Heart right ventricle (tissue), 16 donors: ENCODE results near the gene RAB44. TPM values are rescaled to one million over a fixed set of nuclear protein-coding genes. Genes with fewer than 3 reads are reported as not detected.

Experiments
- ATAC-seq, 8 donors: fragments of 200-7000 bp; cut with Tn5 transposase; one replicate each; pipeline ENCODE4 v1.9.1; 2020; ENCODE audit warnings: mild to moderate bottlenecking in 8 of 8, moderate library complexity in 8 of 8, moderate number of reproducible peaks in 1 of 8
- DNase-seq, 2 donors: peaks; one replicate each; pipeline ENCODE4 v3.0.0-alpha.2; 2020
- H3K27ac ChIP-seq, 10 donors: fragments of 200-600 bp; sonication (generic) in 2 of 10; one replicate each; pipeline versions ENCODE4 v1.5.0 to v1.8.0; 2020 to 2022; ENCODE audit warnings: mild to moderate bottlenecking in 3 of 10
- H3K27me3 ChIP-seq, 7 donors: fragments of 200-600 bp; one replicate each; pipeline ENCODE4 v1.8.0; 2021 to 2022; ENCODE audit warnings: mild to moderate bottlenecking in 2 of 7
- H3K36me3 ChIP-seq, 9 donors: fragments of 200-600 bp; sonication (generic) in 1 of 9; one replicate each; pipeline versions ENCODE4 v1.5.0 to v1.8.0; 2020 to 2022; ENCODE audit warnings: mild to moderate bottlenecking in 2 of 9
- H3K4me1 ChIP-seq, 9 donors: fragments of 200-600 bp; sonication (generic) in 1 of 9; one replicate each; pipeline versions ENCODE4 v1.5.0 to v1.8.0; 2020 to 2022; ENCODE audit warnings: mild to moderate bottlenecking in 4 of 9
- H3K4me3 ChIP-seq, 10 donors: fragments of 200-600 bp; sonication (generic) in 2 of 10; one replicate each; pipeline versions ENCODE4 v1.5.0 to v1.8.0; 2020 to 2022; ENCODE audit warnings: mild to moderate bottlenecking in 7 of 10, moderate library complexity in 2 of 10
- H3K9me3 ChIP-seq, 11 donors: fragments of 200-600 bp in 10 of 11; sonication (generic) in 2 of 11; one replicate each; pipeline versions ENCODE4 v1.5.0 to v1.8.0; 2013 to 2022; ENCODE audit warnings: mild to moderate bottlenecking in 2 of 11, control low read depth in 1 of 11, moderate library complexity in 1 of 11
- CTCF ChIP-seq, 9 donors: fragments of 200-600 bp; sonication (generic) in 2 of 9; IDR thresholded peaks; one replicate each; pipeline versions ENCODE4 v1.5.0 to v1.8.0; 2021 to 2022; ENCODE audit warnings: antibody characterized with exemption in 9 of 9, mild to moderate bottlenecking in 5 of 9, moderate library complexity in 1 of 9
- WGBS, 2 donors: extraction: QIAGEN DNeasy Blood & Tissue Kit; methylation state at CpG; one replicate each; pipeline ENCODE4 v1.1.7; 2013; ENCODE audit warnings: inconsistent platforms in 1 of 2; 5-methylcytosine and 5-hydroxymethylcytosine counted together
- intact Hi-C, 10 donors: fragments of 100-400 bp; cut with DNase I; formaldehyde crosslinking; loops; one replicate each; pipeline versions ENCODE4 v1.11.1 to v1.14.2; 2022
- polyA plus RNA-seq, 2 donors: library from polyadenylated mRNA; stranded (reverse); fragments of 200-250 nt; gene quantifications; one replicate each; pipeline ENCODE4 v1.2.3, GENCODE V29; 2013
- total RNA-seq, 10 donors: library from RNA; stranded (reverse); fragmentation: NEBNext Ultra II Directional in 3 of 10; extraction: Animal tissue kit (Norgen Biotek cat#: 25700) in 3 of 10; gene quantifications; one replicate each; pipeline versions ENCODE4 v1.2.1 to v1.2.4, GENCODE V29; 2021 to 2023
- donor health status: Arrhythmogenic right ventricular cardiomyopathy.
- donor health status: ischemic (EF 13 %, LVEDD 7.1; RV severe dilation, severe dysfunction).
- donor health status: healthy with polysubstance abuse.
- donor health status: DM: no; HTN: yes; CAD: no.
- donor health status: DM: no; HTN: no; CAD: no.
- donor health status: ischemic (EF 25% LVEDD 6.9; RV normal size, moderate dysfunction).
- donor health status: ischemic (EF 25% LVEDD 5.7; RV mildly dilated, moderate dysfunction).
- donor health status: healthy.
- donor health status: DM: yes; HTN: yes; CAD: no.
- donor health status: Ischemic cardiomyopathy.
- donor health status: ischemic (EF 35%, LVEDD 5.7; RV mildly dilated, moderate dysfunction).
- donor health status: nonischemic (EF 11% LVEDD 7.7; RV severe dilation, severe dysfunction).
- donor health status: DM: yes; HTN: yes; CAD: no.
- donor health status: PGD.
- donor health status: ischemic (EF 29% LVEDD 5.4; RV normal size, mild dysfunction).
- donor health status: nonischemic (EF 23%, LVEDD 6.1; RV moderate dilation, normal function).

The RAB44 gene
- total and polyA plus RNA-seq, 12 donors = 0.03 to 0.39 (median 0.06) TPM; not detected in 6

- no peaks in the 10 kb centered on the region for H3K9me3 ChIP-seq
- intact Hi-C loops = loop anchor here (1.0 to 10.0 kb wide), 11 partner anchors 64 to 334 kb away; partner anchors contain the start of gene RAB44 (in 1 of the 10)
- H3K36me3 ChIP-seq = peaks cover 0 to 6% (median 0%) of the 10 kb centered on the region in 9 donors
- TF ChIP-seq CTCF (IDR thresholded peaks at IDR 0.05) = no peak
- H3K4me3 ChIP-seq = no peak overlapping the region
- ATAC-seq (no peak), DNase-seq (no peak)
- WGBS, 2 donors = 73 to 77% methylated on average over 15 of the region's 15 CpGs
- no peaks in the 10 kb centered on the region for H3K27me3 ChIP-seq
- no peak overlapping the region for H3K27ac ChIP-seq
- H3K4me1 ChIP-seq = peaks cover 0 to 47% (median 15%) of the 10 kb centered on the region in 9 donors
Measured at GRCh38 chr6:36758516-36759147, 61.0 kb downstream of the RAB44 start.

- Histone ChIP-seq H3K4me1 (peaks cover 0 to 43% (median 14%) of the 10 kb centered on the region in 9 donors), H3K4me3 (no peak overlapping the region), H3K27ac (no peak overlapping the region)
Measured at GRCh38 chr6:36759148-36759759, 61.6 kb downstream of the RAB44 start.

GRCh38 chr6:36760685-36761435 lies 63.2 kb downstream of the RAB44 start:
- Histone ChIP-seq H3K27me3 (no peaks in the 10 kb centered on the region), H3K4me1 (peaks cover under 1 to 33% (median 19%) of the 10 kb centered on the region in 9 donors), H3K9me3 (no peaks in the 10 kb centered on the region), H3K4me3 (no peak overlapping the region), H3K36me3 (peaks cover 0 to 2% (median 0%) of the 10 kb centered on the region in 9 donors), H3K27ac (no peak overlapping the region)
- no peak for TF ChIP-seq CTCF (IDR thresholded peaks at IDR 0.05)
- ATAC-seq (no peak), DNase-seq (no peak)
- WGBS, 2 donors = 90 to 92% methylated on average over 11 of the region's 11 CpGs
- intact Hi-C loops = loop anchor here in 4 of 10 donors (10.0 kb wide), 3 partner anchors 224 to 454 kb away; partner anchors contain the start of gene MTCH1 (in 1 of the 4)

More at GRCh38 chr6:36759148-36759759, 61.6 kb downstream of the RAB44 start:
- peaks cover 0 to 6% (median 0%) of the 10 kb centered on the region in 9 donors for H3K36me3 ChIP-seq
- no peaks in the 10 kb centered on the region for H3K27me3 ChIP-seq
- 11 to 14% methylated on average over 8 of the region's 8 CpGs for WGBS, 2 donors
- intact Hi-C loops = loop anchor here (1.0 to 10.0 kb wide), 11 partner anchors 64 to 334 kb away; partner anchors contain the start of gene RAB44 (in 1 of the 10)
- no peaks in the 10 kb centered on the region for H3K9me3 ChIP-seq
- ATAC-seq (peak; percentile 80 to 91 (median 86)), DNase-seq (peak; percentile 80 to 85)
- TF ChIP-seq CTCF (IDR thresholded peaks at IDR 0.05) = peak; percentile 93 to 98 (median 96)

- no peak for DNase-seq
- H3K4me3 ChIP-seq = no peak overlapping the region
- peaks cover 3 to 28% (median 19%) of the 10 kb centered on the region in 9 donors for H3K4me1 ChIP-seq
- no peak for TF ChIP-seq CTCF (IDR thresholded peaks at IDR 0.05)
- H3K36me3 ChIP-seq = no peaks in the 10 kb centered on the region
- H3K9me3 ChIP-seq = no peaks in the 10 kb centered on the region
- intact Hi-C loops = loop anchor here in 4 of 10 donors (10.0 kb wide), 3 partner anchors 223 to 453 kb away; partner anchors contain the start of gene MTCH1 (in 1 of the 4)
- whole genome bisulfite sequencing, 2 donors = 94 to 98% methylated on average over 11 of the region's 11 CpGs
- H3K27ac ChIP-seq = no peak overlapping the region
- H3K27me3 ChIP-seq = no peaks in the 10 kb centered on the region
- ATAC-seq = no peak
Measured at GRCh38 chr6:36762123-36762522, 64.5 kb downstream of the RAB44 start.
